Forelimb muscle (tissue), 1 donor: ENCODE data around the gene PDGFD. TPM values are rescaled to one million over a fixed set of nuclear protein-coding genes. Genes with fewer than 3 reads are reported as not detected.

Experiments
- DNase-seq: peaks from one replicate; pipeline ENCODE4 v3.0.0-alpha.2; 2013; ENCODE audit warnings: low read depth
- polyA plus RNA-seq: library from polyadenylated mRNA; unstranded; fragments of 120-200 nt; gene quantifications from one replicate; pipeline ENCODE4 v1.2.1, GENCODE V29; 2013; ENCODE audit not compliant: insufficient read length

The PDGFD gene
- polyA plus RNA-seq, 1 donor, result 16.5 TPM

DNA sequence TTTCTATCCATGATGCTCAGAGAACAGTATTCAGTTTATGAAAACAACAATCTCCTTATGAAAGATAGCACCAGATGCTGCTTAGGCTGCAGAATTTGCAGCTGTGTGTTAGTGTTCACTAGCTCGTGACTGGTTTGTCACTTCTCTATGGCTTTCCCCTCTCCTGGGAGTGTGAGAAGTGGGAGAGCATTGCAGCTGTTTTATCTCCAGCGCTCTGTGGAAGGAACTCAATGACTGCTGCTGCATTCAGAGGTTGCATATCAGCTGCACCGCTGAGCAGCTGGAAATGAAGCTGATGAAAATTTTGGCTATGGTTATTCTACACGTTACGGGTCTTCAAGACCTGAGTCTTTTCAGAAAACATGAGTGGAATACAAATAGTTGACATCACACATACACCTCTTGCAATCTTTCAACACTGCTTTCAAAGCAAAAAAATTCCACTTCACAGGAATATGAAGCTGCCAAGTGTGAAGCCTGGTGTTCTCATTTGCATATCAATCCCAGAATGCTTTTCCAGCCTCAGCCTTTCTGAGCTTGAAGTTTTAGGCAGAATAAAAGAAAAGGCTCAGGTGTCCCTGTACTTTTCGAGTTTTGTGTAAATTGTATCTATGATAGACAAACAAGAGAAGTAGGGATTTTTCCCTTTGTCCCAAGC, 276.8 kb downstream of the PDGFD start:
- DNase-seq, result peak; percentile 29

- DNase-seq, result no peak
Observed at GRCh38 chr11:103883856-103884255, 280.1 kb downstream of the PDGFD start.

DNA sequence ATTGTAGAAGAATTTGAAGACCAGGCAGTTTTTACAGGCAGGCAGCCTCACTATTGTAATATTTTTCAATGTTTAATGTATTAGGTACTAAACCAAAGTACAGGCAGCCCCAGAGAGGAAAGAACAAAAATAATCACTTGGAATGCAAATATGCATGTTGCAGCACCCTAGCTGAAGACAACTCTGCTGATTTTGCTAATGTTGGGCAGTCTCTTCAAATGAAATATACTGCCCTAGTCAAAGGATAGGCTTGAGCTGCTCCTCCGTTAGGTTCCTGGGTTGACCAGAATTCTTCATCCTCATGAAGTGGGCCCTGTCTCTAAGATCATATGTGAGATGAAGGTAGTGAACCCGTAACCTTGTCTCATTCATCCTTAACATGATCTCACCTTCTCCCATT, 280.7 kb downstream of the PDGFD start:
- DNase-seq, result no peak

- peak; percentile 49 for DNase-seq
Observed at GRCh38 chr11:103881584-103881983, 282.4 kb downstream of the PDGFD start.

GRCh38 chr11:103880968-103881367, 283.0 kb downstream of the PDGFD start:
- DNase-seq, result no peak

DNA sequence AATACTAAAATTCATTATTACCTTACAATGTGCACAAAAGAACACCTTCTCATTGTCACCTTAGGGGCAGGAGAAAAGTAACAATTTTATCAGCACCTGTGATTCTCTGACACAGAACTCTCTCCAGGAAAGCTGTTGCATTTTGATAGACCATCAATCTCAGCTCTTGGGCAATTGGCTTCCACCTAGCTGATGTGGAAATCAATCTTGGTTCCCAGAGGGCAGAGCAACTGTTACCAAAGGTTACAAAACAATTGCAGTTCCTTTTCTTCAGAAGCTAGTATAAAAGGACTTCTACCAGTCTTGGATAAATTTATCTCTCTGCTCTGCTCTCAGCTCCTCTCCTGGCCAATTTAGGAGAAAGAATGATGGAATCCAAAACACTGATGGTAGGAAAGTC, 285.3 kb downstream of the PDGFD start:
- no peak for DNase-seq

GRCh38 chr11:103877221-103877620, 286.7 kb downstream of the PDGFD start:
- DNase-seq, result no peak

DNA sequence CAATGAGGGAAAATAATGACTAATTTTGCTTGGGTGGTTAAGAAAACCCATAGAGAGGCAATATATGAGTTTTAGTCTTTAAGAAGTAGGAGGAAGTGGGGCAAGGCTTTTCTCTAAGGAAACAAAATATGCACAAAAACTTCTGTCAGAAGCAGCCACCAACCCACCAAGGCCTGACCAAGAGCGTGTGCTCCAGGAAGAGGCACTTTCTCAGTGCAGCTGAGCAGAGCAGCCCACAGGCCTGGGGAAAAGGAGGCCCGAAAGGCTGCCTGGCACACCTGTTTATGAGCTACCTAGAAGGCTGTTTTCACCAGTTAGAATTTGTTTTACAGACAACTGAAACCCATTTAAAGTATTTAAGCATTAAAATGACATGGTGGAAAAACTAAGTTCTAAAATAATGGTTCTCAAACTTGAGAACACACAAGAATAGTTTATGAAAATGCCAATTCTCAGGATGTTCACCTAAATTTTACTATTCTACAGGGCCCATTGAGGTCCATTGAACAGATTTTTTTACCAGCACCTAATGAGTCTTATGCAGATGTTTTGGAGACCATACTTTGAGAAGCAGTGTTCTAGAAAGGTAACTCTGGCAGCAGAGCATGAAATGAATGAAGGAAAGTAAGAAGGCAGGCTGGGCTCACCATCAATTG, 288.0 kb downstream of the PDGFD start:
- DNase-seq, result no peak

- no peak for DNase-seq
Observed at GRCh38 chr11:103872748-103873147, 291.2 kb downstream of the PDGFD start.

DNA sequence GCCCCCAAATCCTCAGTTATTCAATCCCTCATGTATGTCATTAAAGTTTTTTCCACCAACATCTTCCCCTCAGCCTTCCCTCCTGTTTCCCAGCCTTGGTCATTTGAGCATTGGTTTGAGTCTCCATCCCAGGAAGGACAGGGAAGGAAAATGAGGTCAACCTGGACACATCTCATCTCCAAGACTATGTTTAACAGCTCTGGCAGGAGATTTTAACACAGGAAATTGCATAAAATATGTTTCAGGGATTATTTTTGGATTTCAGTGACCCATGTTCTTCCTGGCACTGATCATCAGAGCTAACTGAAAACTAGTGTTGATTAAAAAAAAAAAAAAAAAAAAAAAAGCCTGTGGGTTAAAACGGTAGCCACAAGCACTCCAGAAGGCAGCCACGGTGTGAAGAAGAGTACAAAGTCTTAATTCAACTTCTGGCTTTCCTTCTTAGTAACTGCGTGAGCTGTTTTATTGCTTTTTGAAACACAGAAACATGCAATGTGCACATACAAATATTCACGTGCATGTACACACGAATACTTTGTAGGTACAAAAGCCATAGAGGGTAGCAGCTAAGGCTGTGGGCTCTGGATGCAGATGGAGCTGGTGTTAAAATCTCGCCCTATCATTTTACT, 291.9 kb downstream of the PDGFD start:
- DNase-seq, result no peak

- peak; percentile 48 for DNase-seq
Observed at GRCh38 chr11:103870821-103871309, 293.1 kb downstream of the PDGFD start.

- DNase-seq, result no peak
Observed at GRCh38 chr11:103867481-103867880, 296.5 kb downstream of the PDGFD start.

GRCh38 chr11:103863497-103863896, 300.4 kb downstream of the PDGFD start:
- DNase-seq, result no peak

GRCh38 chr11:103862802-103863174, 301.2 kb downstream of the PDGFD start:
- no peak for DNase-seq

DNA sequence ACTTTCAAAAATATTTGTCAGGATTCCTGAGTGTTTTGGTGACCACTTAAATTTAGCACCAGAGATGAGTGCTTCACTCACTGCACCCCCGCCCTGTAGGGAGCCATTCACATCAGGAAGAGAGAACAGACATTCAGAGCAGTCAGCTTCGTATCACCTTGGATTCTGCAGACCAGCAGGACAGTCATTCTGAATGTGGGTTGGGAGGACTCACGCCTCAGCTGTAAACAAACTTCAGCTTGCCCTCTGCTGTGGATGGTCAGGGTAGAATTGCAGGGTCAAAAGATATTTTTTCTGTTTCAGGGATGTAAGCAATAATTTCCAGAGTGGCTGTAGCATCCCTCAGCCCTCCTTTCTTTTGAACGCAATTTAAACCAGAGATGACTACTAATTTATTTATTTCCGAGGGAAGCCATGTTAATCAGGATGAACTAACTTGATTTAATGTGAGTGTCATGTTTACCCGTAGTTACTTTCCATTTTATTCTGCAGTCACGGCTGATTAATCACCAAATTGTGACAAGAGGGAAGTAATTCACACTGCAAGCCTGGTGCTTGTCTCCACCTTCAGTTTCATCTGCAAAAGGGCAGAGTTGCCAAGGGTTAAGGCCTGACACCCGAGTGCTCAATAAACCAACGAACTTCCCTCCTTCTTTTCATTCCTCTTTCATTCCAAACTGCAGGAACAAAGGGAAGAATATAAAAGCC, 301.7 kb downstream of the PDGFD start:
- no peak for DNase-seq

Other genes starting within 250 kb of the PDGFD start
- not detected for gene DDI1, start 127.5 kb downstream of the PDGFD start, polyA plus RNA-seq